Liver (tissue), 9 donors: ENCODE results near the gene DOCK9. TPM values are rescaled to one million over a fixed set of nuclear protein-coding genes. Genes with fewer than 3 reads are reported as not detected.

Experiments
- DNase-seq: peaks from one replicate; pipeline ENCODE4 v3.0.0-alpha.2; 2017; ENCODE audit warnings: low spot score
- H3K27ac ChIP-seq, 2 donors: one replicate each; pipeline ENCODE4 v1.7.0; 2013; ENCODE audit warnings: inconsistent platforms in 2 of 2, low read length in 2 of 2, control low read depth in 1 of 2, low read depth in 1 of 2, mild to moderate bottlenecking in 1 of 2
- H3K27me3 ChIP-seq, 4 donors: one replicate each; pipeline versions ENCODE4 v1.6.1 to v1.7.0; 2013; ENCODE audit warnings: low read length in 3 of 4, inconsistent platforms in 1 of 4, mild to moderate bottlenecking in 1 of 4, moderate library complexity in 1 of 4; ENCODE audit not compliant: control insufficient read depth in 4 of 4, insufficient read depth in 4 of 4
- H3K36me3 ChIP-seq, 4 donors: one replicate each; pipeline versions ENCODE4 v1.6.1 to v1.7.0; 2013; ENCODE audit warnings: low read length in 3 of 4, mild to moderate bottlenecking in 3 of 4, low read depth in 1 of 4, moderate library complexity in 1 of 4; ENCODE audit not compliant: control insufficient read depth in 4 of 4, insufficient read depth in 3 of 4
- H3K4me1 ChIP-seq, 4 donors: one replicate each; pipeline versions ENCODE4 v1.6.1 to v1.7.0; 2013; ENCODE audit warnings: low read length in 3 of 4, mild to moderate bottlenecking in 3 of 4, moderate library complexity in 1 of 4; ENCODE audit not compliant: control insufficient read depth in 4 of 4, insufficient read depth in 4 of 4
- H3K4me3 ChIP-seq, 3 donors: one replicate each; pipeline versions ENCODE4 v1.6.1 to v1.7.0; 2013; ENCODE audit warnings: low read length in 3 of 3, control low read depth in 1 of 3, low read depth in 1 of 3, mild to moderate bottlenecking in 1 of 3
- H3K9ac ChIP-seq, 2 donors: one replicate each; pipeline ENCODE4 v1.7.0; 2013; ENCODE audit warnings: low read length in 2 of 2, mild to moderate bottlenecking in 2 of 2, moderate library complexity in 2 of 2, control low read depth in 1 of 2, low read depth in 1 of 2
- H3K9me3 ChIP-seq, 4 donors: one replicate each; pipeline versions ENCODE4 v1.6.1 to v1.7.0; 2013; ENCODE audit warnings: low read length in 3 of 4; ENCODE audit not compliant: control insufficient read depth in 4 of 4
- EGR1 ChIP-seq, 2 donors: IDR thresholded peaks; 2 replicates each; pipeline ENCODE4 v1.6.1; 2016 to 2018; ENCODE audit warnings: antibody characterized with exemption in 2 of 2, low read depth in 2 of 2
- FOXA1 ChIP-seq: IDR thresholded peaks from 2 replicates; pipeline ENCODE4 v1.6.1; 2016; ENCODE audit warnings: antibody characterized with exemption
- GABPA ChIP-seq, 2 donors: IDR thresholded peaks in 1 of 2; conservative IDR thresholded peaks in 1 of 2; 2 replicates each; pipeline ENCODE4 v1.6.1; 2016; ENCODE audit warnings: antibody characterized with exemption in 2 of 2, mild to moderate bottlenecking in 1 of 2, moderate library complexity in 1 of 2
- HNF4A ChIP-seq, 2 donors: conservative IDR thresholded peaks; 2 replicates each; pipeline ENCODE4 v1.6.1; 2016; ENCODE audit warnings: antibody characterized with exemption in 2 of 2, mild to moderate bottlenecking in 2 of 2
- HNF4G ChIP-seq: IDR thresholded peaks from 2 replicates; pipeline ENCODE4 v1.6.1; 2016; ENCODE audit warnings: antibody characterized with exemption
- JUND ChIP-seq, 2 donors: IDR thresholded peaks; 2 replicates each; pipeline ENCODE4 v1.6.1; 2016; ENCODE audit warnings: antibody characterized with exemption in 2 of 2
- NR2F2 ChIP-seq: IDR thresholded peaks from 2 replicates; pipeline ENCODE4 v1.6.1; 2016; ENCODE audit warnings: antibody characterized with exemption
- RAD21 ChIP-seq, 2 donors: IDR thresholded peaks; 2 replicates each; pipeline ENCODE4 v1.6.1; 2016; ENCODE audit warnings: antibody characterized with exemption in 2 of 2, mild to moderate bottlenecking in 2 of 2
- RXRA ChIP-seq, 2 donors: IDR thresholded peaks; 2 replicates each; pipeline ENCODE4 v1.6.1; 2017 to 2018; ENCODE audit warnings: antibody characterized with exemption in 2 of 2, mild to moderate bottlenecking in 1 of 2
- SP1 ChIP-seq: IDR thresholded peaks from 2 replicates; pipeline ENCODE4 v1.6.1; 2018; ENCODE audit warnings: antibody characterized with exemption, mild to moderate bottlenecking
- TAF1 ChIP-seq: conservative IDR thresholded peaks from 2 replicates; pipeline ENCODE4 v1.6.1; 2016; ENCODE audit warnings: antibody characterized with exemption, mild to moderate bottlenecking
- YY1 ChIP-seq: IDR thresholded peaks from 2 replicates; pipeline ENCODE4 v1.6.1; 2016; ENCODE audit warnings: antibody characterized with exemption, mild to moderate bottlenecking
- WGBS: extraction: QIAGEN DNeasy Blood & Tissue Kit; methylation state at CpG from one replicate; pipeline ENCODE4 v1.1.7; 2013; 5-methylcytosine and 5-hydroxymethylcytosine counted together
- polyA plus RNA-seq, 2 donors: library from polyadenylated mRNA; stranded (reverse) in 1 of 2; unstranded in 1 of 2; fragments of 200-250 nt in 1 of 2; fragments of >200 nt in 1 of 2; fragmentation: Nextera tagmentation in 1 of 2; extraction: Ambion mirVana in 1 of 2; gene quantifications; one replicate each; pipeline versions ENCODE4 v1.2.1 to v1.2.3, GENCODE V29; 2013 to 2015
- total RNA-seq, 2 donors: library from RNA; depleted of rRNA; stranded (reverse); fragments of >200 nt; gene quantifications; one replicate each; pipeline ENCODE4 v1.2.3, GENCODE V29; 2014
- TF ChIP-seq, protein P1 (sequence below): IDR thresholded peaks from 2 replicates; pipeline ENCODE4 v1.6.1; 2016; ENCODE audit warnings: antibody characterized with exemption
- TF ChIP-seq, protein P2 (sequence below): IDR thresholded peaks from 2 replicates; pipeline ENCODE4 v1.6.1; 2016; ENCODE audit warnings: antibody characterized with exemption
- TF ChIP-seq, protein P3 (sequence below): fragments of 150-350 bp; IDR thresholded peaks from 2 replicates; pipeline ENCODE4 v1.5.1; 2017; ENCODE audit warnings: improper control_type of control experiment, low read depth, low read length; ENCODE audit not compliant: missing input control
- donor health status: healthy.
- donor health status: healthy.
- donor health status: healthy.
- donor health status: healthy.
- donor health status: healthy.

DOCK9 gene
- total and polyA plus RNA-seq, 4 donors, result 5.4 to 31.3 (median 10.6) TPM

DNA sequence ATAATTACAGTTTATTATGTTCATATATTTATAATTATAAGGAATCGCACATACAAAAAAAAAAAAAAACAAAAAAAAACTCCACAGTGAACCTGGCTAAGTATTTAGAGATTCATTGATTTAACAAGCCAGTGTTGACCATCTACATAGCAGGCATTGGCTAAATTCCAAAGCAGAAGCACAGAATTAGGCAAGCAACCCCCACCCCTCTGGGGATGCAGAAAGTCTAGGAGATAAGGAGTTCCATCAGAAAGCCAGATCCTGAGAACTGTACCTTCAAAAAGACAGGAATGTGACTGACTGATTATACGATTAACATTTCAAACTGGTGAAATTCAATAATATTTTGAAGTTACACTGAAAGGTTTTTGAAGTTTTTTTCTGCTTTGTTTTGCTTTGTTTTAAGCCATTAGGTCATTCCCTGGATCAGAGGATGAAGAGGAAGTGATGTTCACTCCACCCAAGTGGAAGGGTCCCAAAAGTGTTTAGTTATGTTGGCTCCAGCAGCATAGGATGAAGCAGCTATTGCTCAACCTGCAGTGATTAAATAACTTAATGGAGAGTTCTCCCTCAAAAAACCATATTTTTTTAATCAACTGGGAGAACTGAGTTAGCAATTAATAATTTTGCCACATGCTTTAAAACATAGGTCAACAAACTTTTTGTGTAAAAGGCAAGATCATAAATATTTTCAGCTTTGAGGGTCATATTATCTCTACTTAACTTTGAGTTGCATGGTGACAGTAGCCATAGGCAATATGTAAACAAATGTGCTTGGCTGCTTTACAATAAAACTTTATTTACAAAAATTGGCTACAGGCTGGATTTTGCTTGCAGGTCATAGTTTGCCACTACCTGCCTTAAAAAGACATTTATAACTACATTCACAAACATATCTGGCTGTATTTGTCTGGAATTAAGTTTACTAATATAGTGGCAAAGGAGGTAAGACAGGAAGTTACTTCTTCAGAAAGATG, 49.6 kb downstream of the DOCK9 start:
- 84% methylated on average over 2 of the region's 2 CpGs for WGBS
- H3K4me1 ChIP-seq, result no peaks in the 10 kb centered on the region
- H3K9me3 ChIP-seq, result no peaks in the 10 kb centered on the region
- TF ChIP-seq HNF4G (no peak), YY1 (no peak), TAF1 (no peak), RAD21 (IDR thresholded peaks at IDR 0.05) (no peak), GABPA (IDR thresholded peaks at IDR 0.05 in 1 of 2, conservative IDR thresholded peaks at IDR 0.05 in 1 of 2) (no peak), FOXA1 (no peak), NR2F2 (no peak), EGR1 (IDR thresholded peaks at IDR 0.05; ENCODE audit: low read depth in 2 of 2) (no peak), HNF4A (conservative IDR thresholded peaks at IDR 0.05) (no peak), SP1 (no peak), JUND (IDR thresholded peaks at IDR 0.05) (no peak)
- TF ChIP-seq, protein P1, sequence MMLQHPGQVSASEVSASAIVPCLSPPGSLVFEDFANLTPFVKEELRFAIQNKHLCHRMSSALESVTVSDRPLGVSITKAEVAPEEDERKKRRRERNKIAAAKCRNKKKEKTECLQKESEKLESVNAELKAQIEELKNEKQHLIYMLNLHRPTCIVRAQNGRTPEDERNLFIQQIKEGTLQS, result no peak
- no peak overlapping the region for H3K9ac ChIP-seq
- no peak overlapping the region for H3K27ac ChIP-seq
- H3K36me3 ChIP-seq, result no peaks in the 10 kb centered on the region
- DNase-seq, result no peak
- H3K27me3 ChIP-seq, result no peaks in the 10 kb centered on the region
- no peak overlapping the region for H3K4me3 ChIP-seq

DNA sequence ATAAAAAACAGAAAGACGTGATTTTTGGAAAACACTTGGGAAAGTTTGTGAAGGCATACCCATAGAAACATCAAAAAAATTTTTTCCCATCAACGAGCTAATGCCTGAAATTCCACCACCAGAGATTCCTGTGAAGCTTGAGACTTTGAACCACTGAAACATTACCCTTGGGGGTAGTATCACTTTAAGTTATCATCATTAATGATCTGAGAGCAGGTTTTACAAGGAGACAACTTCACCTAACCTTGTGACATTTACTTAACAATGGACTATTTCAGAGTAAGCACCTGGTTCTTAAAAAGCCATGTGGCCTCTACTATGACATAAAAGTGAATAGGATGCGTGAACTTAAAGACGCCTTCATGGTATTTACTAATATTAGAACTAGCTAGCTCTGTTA, 51.9 kb downstream of the DOCK9 start:
- Histone ChIP-seq H3K9me3 (no peaks in the 10 kb centered on the region), H3K9ac (no peak overlapping the region), H3K27ac (no peak overlapping the region), H3K4me3 (no peak overlapping the region), H3K27me3 (no peaks in the 10 kb centered on the region), H3K36me3 (peaks cover 0 to 4% (median 2%) of the 10 kb centered on the region in 4 donors), H3K4me1 (no peaks in the 10 kb centered on the region)
- WGBS, result 97% methylated on average over 4 of the region's 4 CpGs
- TF ChIP-seq, protein P2, sequence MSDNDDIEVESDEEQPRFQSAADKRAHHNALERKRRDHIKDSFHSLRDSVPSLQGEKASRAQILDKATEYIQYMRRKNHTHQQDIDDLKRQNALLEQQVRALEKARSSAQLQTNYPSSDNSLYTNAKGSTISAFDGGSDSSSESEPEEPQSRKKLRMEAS, result no peak
- TF ChIP-seq, protein P3, sequence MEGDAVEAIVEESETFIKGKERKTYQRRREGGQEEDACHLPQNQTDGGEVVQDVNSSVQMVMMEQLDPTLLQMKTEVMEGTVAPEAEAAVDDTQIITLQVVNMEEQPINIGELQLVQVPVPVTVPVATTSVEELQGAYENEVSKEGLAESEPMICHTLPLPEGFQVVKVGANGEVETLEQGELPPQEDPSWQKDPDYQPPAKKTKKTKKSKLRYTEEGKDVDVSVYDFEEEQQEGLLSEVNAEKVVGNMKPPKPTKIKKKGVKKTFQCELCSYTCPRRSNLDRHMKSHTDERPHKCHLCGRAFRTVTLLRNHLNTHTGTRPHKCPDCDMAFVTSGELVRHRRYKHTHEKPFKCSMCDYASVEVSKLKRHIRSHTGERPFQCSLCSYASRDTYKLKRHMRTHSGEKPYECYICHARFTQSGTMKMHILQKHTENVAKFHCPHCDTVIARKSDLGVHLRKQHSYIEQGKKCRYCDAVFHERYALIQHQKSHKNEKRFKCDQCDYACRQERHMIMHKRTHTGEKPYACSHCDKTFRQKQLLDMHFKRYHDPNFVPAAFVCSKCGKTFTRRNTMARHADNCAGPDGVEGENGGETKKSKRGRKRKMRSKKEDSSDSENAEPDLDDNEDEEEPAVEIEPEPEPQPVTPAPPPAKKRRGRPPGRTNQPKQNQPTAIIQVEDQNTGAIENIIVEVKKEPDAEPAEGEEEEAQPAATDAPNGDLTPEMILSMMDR, result no peak
- TF ChIP-seq RAD21 (IDR thresholded peaks at IDR 0.05) (no peak), RXRA (IDR thresholded peaks at IDR 0.05) (no peak), NR2F2 (no peak), FOXA1 (no peak), HNF4A (conservative IDR thresholded peaks at IDR 0.05) (no peak)
- no peak for DNase-seq
